ENCODE measurements around the gene RAB6A.

- TF ChIP-seq POLR2AphosphoS5 (IDR thresholded peaks at IDR 0.05; ENCODE audit: borderline replicate concordance, low read depth, low read length) (no peak), EZH2 (IDR thresholded peaks at IDR 0.05) (no peak)
These were observed 1.9 kb upstream of the RAB6A start for GRCh38 chr11:73762732-73763131.
